Neuronal stem cell (in vitro differentiated cells): ENCODE measurements around the gene ANKS1B.
A peak's percentile ranks its signal among the peaks of the same experiment; 100 is the strongest.
"Not testable (repeated sequence)": the region's sequence is repeated elsewhere in the genome, so short reads cannot be mapped to it uniquely, and the experiment has no call there.

Experiments used
- DNase-seq: peaks from one replicate; pipeline ENCODE4 v3.0.0-alpha.2; 2013; ENCODE audit warnings: low spot score
- H2AFZ ChIP-seq: one replicate; pipeline ENCODE4 v1.6.1; 2013; ENCODE audit warnings: mild to moderate bottlenecking, low read length, inconsistent platforms
- H2AK5ac ChIP-seq: 2 replicates; pipeline ENCODE4 v1.6.1; 2013; ENCODE audit warnings: low read depth, mild to moderate bottlenecking, inconsistent platforms, low read length, moderate library complexity, mixed read lengths
- H2BK120ac ChIP-seq: 2 replicates; pipeline ENCODE4 v1.6.1; 2013; ENCODE audit warnings: low read depth, mild to moderate bottlenecking, inconsistent platforms, low read length, moderate library complexity, mixed read lengths
- H2BK12ac ChIP-seq: one replicate; pipeline ENCODE4 v1.6.1; 2013; ENCODE audit warnings: low read length, inconsistent platforms
- H2BK15ac ChIP-seq: 2 replicates; pipeline ENCODE4 v1.6.1; 2013; ENCODE audit warnings: mild to moderate bottlenecking, low read length, inconsistent platforms, mixed read lengths
- H2BK5ac ChIP-seq: one replicate; pipeline ENCODE4 v1.6.1; 2013; ENCODE audit warnings: inconsistent platforms, mild to moderate bottlenecking, low read length, moderate library complexity
- H3K14ac ChIP-seq: one replicate; pipeline ENCODE4 v1.6.1; 2013; ENCODE audit warnings: low read length, inconsistent platforms
- H3K18ac ChIP-seq: 2 replicates; pipeline ENCODE4 v1.6.1; 2013; ENCODE audit warnings: low read length, inconsistent platforms
- H3K23ac ChIP-seq: 2 replicates; pipeline ENCODE4 v1.6.1; 2013; ENCODE audit warnings: low read depth, mild to moderate bottlenecking, mixed read lengths, low read length, inconsistent platforms; ENCODE audit not compliant: poor library complexity
- H3K27ac ChIP-seq: replicated peaks from 3 replicates; pipeline ENCODE4 v1.5.1; 2013; ENCODE audit warnings: low read length, inconsistent platforms
- H3K27me3 ChIP-seq, 3 experiments: 2 replicates each; pipeline ENCODE4 v1.6.1; 2013; ENCODE audit warnings: low read length in 3 of 3, mild to moderate bottlenecking in 2 of 3, inconsistent platforms in 1 of 3, low read depth in 1 of 3, mixed read lengths in 1 of 3, moderate library complexity in 1 of 3; ENCODE audit not compliant: control insufficient read depth in 3 of 3, insufficient read depth in 3 of 3
- H3K36me3 ChIP-seq, 2 donors: replicated peaks in 1 of 2; 2 replicates each; pipeline ENCODE4 v1.6.1; 2013; ENCODE audit warnings: low read length in 2 of 2; ENCODE audit not compliant: control insufficient read depth in 2 of 2, insufficient read depth in 2 of 2
- H3K4ac ChIP-seq: 2 replicates; pipeline ENCODE4 v1.6.1; 2013; ENCODE audit warnings: inconsistent platforms, mild to moderate bottlenecking, low read length, moderate library complexity
- H3K4me1 ChIP-seq, 2 donors: 1 replicate in 1 of 2; 2 replicates in 1 of 2; pipeline ENCODE4 v1.6.1; 2013; ENCODE audit warnings: low read length in 2 of 2, low read depth in 1 of 2; ENCODE audit not compliant: control insufficient read depth in 2 of 2, insufficient read depth in 1 of 2
- H3K4me2 ChIP-seq: one replicate; pipeline ENCODE4 v1.6.1; 2013; ENCODE audit warnings: mild to moderate bottlenecking, low read length, inconsistent platforms; ENCODE audit not compliant: insufficient read depth, poor library complexity, severe bottlenecking
- H3K4me3 ChIP-seq, 2 donors: 2 replicates each; pipeline ENCODE4 v1.5.1; 2013; ENCODE audit warnings: low read length in 2 of 2, mild to moderate bottlenecking in 2 of 2, inconsistent platforms in 1 of 2, moderate library complexity in 1 of 2
- H3K79me1 ChIP-seq: one replicate; pipeline ENCODE4 v1.6.1; 2013; ENCODE audit warnings: low read depth, mild to moderate bottlenecking, inconsistent platforms, low read length, moderate library complexity
- H3K9ac ChIP-seq: one replicate; pipeline ENCODE4 v1.6.1; 2013; ENCODE audit warnings: mild to moderate bottlenecking, low read depth, low read length, inconsistent platforms; ENCODE audit not compliant: poor library complexity
- H3K9me3 ChIP-seq, 2 donors: replicated peaks in 1 of 2; 2 replicates each; pipeline versions ENCODE3 to v1.6.1; 2013; ENCODE audit warnings: low read length in 2 of 2, mild to moderate bottlenecking in 2 of 2, inconsistent platforms in 1 of 2, low read depth in 1 of 2, mixed read lengths in 1 of 2, moderate library complexity in 1 of 2; ENCODE audit not compliant: control insufficient read depth in 2 of 2, insufficient read depth in 1 of 2
- H4K8ac ChIP-seq: one replicate; pipeline ENCODE4 v1.6.1; 2013; ENCODE audit warnings: low read depth, mild to moderate bottlenecking, inconsistent platforms, low read length, moderate library complexity
- H4K91ac ChIP-seq: one replicate; pipeline ENCODE4 v1.6.1; 2013; ENCODE audit warnings: low read length, low read depth, mild to moderate bottlenecking, inconsistent platforms; ENCODE audit not compliant: poor library complexity
- WGBS, 2 donors: extraction: QIAGEN DNeasy Blood & Tissue Kit; methylation state at CpG; one replicate each; pipeline ENCODE4 v1.1.7; 2013; ENCODE audit warnings: missing lambda C conversion rate in 2 of 2, mixed read lengths in 1 of 2; ENCODE audit not compliant: insufficient read length in 2 of 2, insufficient replicate concordance in 1 of 2; ENCODE audit errors: extremely low coverage in 2 of 2; 5-methylcytosine and 5-hydroxymethylcytosine counted together

ANKS1B gene

GRCh38 chr12:99253068-99253467 is 731.7 kb downstream of the ANKS1B start:
- Histone ChIP-seq H3K9me3 (no peaks in the 10 kb centered on the region), H2BK5ac (no peak overlapping the region), H4K91ac (no peak overlapping the region), H3K18ac (no peak overlapping the region), H3K9ac (no peak overlapping the region), H4K8ac (no peak overlapping the region), H3K14ac (no peak overlapping the region), H3K36me3 (no peaks in the 10 kb centered on the region), H3K79me1 (no peaks in the 10 kb centered on the region), H3K23ac (no peak overlapping the region), H3K4me3 (no peak overlapping the region), H2BK15ac (no peak overlapping the region), H3K4me2 (no peak overlapping the region), H2BK120ac (no peak overlapping the region), H2AK5ac (no peak overlapping the region), H2BK12ac (no peak overlapping the region), H3K4ac (no peak overlapping the region), H2AFZ (no peak overlapping the region), H3K4me1 (peaks cover 4% of the 10 kb centered on the region in 2 donors), H3K27ac (no peak overlapping the region), H3K27me3 (no peaks in the 10 kb centered on the region)
- no peak for DNase-seq
- WGBS, 2 donors: no CpG with 5 or more reads among the region's 3 CpGs

DNA sequence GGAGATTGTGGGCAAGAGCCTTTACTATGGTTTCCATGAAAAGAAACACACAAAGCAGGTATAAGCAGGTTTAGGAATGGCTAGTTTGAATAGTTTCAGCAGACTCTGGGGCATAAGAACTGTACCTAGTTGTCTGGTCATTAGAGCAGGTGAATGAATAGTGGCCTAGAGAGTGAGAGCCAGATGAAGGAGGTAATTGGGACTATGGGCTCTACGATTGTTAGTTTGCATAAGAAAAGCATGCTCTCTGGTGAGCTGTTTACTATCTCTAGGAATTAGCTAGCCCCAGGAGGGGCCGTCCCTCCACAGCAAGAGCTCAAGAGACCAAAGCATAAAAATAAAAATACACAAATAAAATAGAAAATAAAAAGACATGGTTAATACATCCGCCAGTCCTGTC is 734.6 kb downstream of the ANKS1B start:
- no peak overlapping the region for H2BK15ac ChIP-seq
- H3K27ac ChIP-seq: no peak overlapping the region
- H3K79me1 ChIP-seq: no peaks in the 10 kb centered on the region
- no peak overlapping the region for H3K18ac ChIP-seq
- H4K91ac ChIP-seq: no peak overlapping the region
- no peak overlapping the region for H3K14ac ChIP-seq
- H4K8ac ChIP-seq: no peak overlapping the region
- H3K23ac ChIP-seq: no peak overlapping the region
- no peak overlapping the region for H2AK5ac ChIP-seq
- no peak overlapping the region for H2BK12ac ChIP-seq
- no peak overlapping the region for H3K4ac ChIP-seq
- H3K27me3 ChIP-seq: no peaks in the 10 kb centered on the region
- H3K4me3 ChIP-seq: no peak overlapping the region
- no peak overlapping the region for H2AFZ ChIP-seq
- H3K36me3 ChIP-seq: no peaks in the 10 kb centered on the region
- no peak overlapping the region for H3K9ac ChIP-seq
- no peak overlapping the region for H2BK5ac ChIP-seq
- DNase-seq: no peak
- no CpG with 5 or more reads among the region's 3 CpGs for WGBS, 2 donors
- no peaks in the 10 kb centered on the region for H3K9me3 ChIP-seq
- peaks cover 0 to 4% of the 10 kb centered on the region in 2 donors for H3K4me1 ChIP-seq
- H2BK120ac ChIP-seq: no peak overlapping the region
- H3K4me2 ChIP-seq: no peak overlapping the region

DNA sequence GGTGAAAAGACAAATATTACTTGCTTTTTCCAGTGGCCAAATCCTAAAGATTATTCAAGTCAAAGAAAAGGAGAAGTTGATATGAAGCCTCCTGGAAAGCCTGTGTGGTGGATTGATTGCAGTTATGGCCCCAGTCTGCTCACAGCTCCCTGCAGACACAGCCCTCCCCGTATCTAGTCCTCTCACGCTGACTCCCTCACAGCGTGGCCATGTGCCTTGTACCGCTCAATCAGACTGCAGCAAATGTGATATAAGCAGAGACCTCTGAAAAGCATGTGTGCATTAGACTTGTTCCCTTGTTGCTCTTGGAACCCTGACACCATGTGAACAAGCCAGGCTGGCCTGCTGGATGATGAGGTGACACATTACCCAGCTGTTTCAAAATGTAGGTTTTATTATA is 735.2 kb downstream of the ANKS1B start:
- Histone ChIP-seq H3K4ac (no peak overlapping the region), H3K9ac (no peak overlapping the region), H3K4me2 (no peak overlapping the region), H3K18ac (peak overlapping the region; percentile 34), H2BK12ac (no peak overlapping the region), H3K27ac (no peak overlapping the region), H4K91ac (no peak overlapping the region), H3K4me3 (no peak overlapping the region), H4K8ac (no peak overlapping the region), H2AFZ (peak overlapping the region; percentile 25), H3K4me1 (peaks cover 0 to 4% of the 10 kb centered on the region in 2 donors), H2BK15ac (no peak overlapping the region), H3K14ac (no peak overlapping the region), H2AK5ac (no peak overlapping the region), H3K27me3 (no peaks in the 10 kb centered on the region), H2BK5ac (no peak overlapping the region), H3K23ac (no peak overlapping the region), H3K9me3 (peaks cover 0 to 2% of the 10 kb centered on the region in 2 donors), H3K36me3 (no peaks in the 10 kb centered on the region), H2BK120ac (no peak overlapping the region), H3K79me1 (no peaks in the 10 kb centered on the region)
- DNase-seq: no peak
- no CpG with 5 or more reads among the region's 4 CpGs for WGBS, 2 donors

- Histone ChIP-seq H3K18ac (peak overlapping the region; percentile 15), H3K9me3 (peaks cover 0 to 18% of the 10 kb centered on the region in 2 donors), H2AFZ (peak overlapping the region; percentile 91), H3K4me1 (peaks cover 6 to 11% of the 10 kb centered on the region in 2 donors), H3K4me3 (peak overlapping the region in 1 of 2 donors; percentile 24), H3K27ac (peak overlapping the region; percentile 70), H2BK5ac (peak overlapping the region; percentile 79), H2BK15ac (peak overlapping the region; percentile 46)
- not testable (repeated sequence) for H3K23ac ChIP-seq, H4K91ac ChIP-seq, H3K9ac ChIP-seq, H2AK5ac ChIP-seq, H3K4ac ChIP-seq, H3K36me3 ChIP-seq, H3K27me3 ChIP-seq, H3K79me1 ChIP-seq, H2BK12ac ChIP-seq, H4K8ac ChIP-seq, H3K4me2 ChIP-seq, H2BK120ac ChIP-seq, H3K14ac ChIP-seq
- WGBS, 2 donors: no CpG with 5 or more reads among the region's 7 CpGs
- DNase-seq: peak; percentile 61
These were observed 746.7 kb downstream of the ANKS1B start for GRCh38 chr12:99237907-99238538.
